Measurements from ENCODE around the gene UBR3.

UBR3 gene

DNA sequence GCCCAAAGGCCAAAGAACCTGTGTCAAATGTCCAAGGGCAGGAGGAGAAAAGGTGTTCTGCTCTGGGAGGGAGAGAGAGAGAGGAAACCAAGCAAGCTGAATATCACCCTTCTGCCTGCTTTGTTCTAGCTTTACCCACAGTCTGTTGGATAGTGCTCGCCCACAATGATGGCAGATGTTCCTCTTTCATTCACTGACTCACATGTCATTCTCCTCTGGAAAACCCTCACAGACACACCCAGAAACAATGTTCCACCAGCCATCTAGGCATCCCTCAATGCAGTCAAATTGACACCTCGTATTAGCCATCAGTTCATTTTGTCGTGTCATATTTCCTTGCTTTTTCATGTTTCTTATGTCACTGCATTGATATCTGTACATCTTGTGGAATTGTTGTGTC lies 150.3 kb downstream of the UBR3 start:
- no peak for TF ChIP-seq CTCF (IDR thresholded peaks at IDR 0.05)
- Histone ChIP-seq H3K4me1 (ENCODE audit: control insufficient read depth in 1 of 2, insufficient read depth in 1 of 2, low read depth in 1 of 2, low read length in 1 of 2) (peaks cover 0 to 19% of the 10 kb centered on the region in 2 experiments), H3K27me3 (no peaks in the 10 kb centered on the region), H3K36me3 (no peaks in the 10 kb centered on the region), H3K9me3 (peaks cover 8% of the 10 kb centered on the region), H3K27ac (no peak overlapping the region), H3K4me3 (ENCODE audit: low read depth in 1 of 2, low read length in 1 of 2) (no peak overlapping the region)

- H3K4me1 ChIP-seq (ENCODE audit: control insufficient read depth in 1 of 2, insufficient read depth in 1 of 2, low read depth in 1 of 2, low read length in 1 of 2) = peaks cover 0 to 19% of the 10 kb centered on the region in 2 experiments
- TF ChIP-seq CTCF (IDR thresholded peaks at IDR 0.05) = no peak
These were observed 151.3 kb downstream of the UBR3 start for GRCh38 chr2:169978402-169979017.

GRCh38 chr2:169979025-169979424 lies 151.8 kb downstream of the UBR3 start:
- no peaks in the 10 kb centered on the region for H3K36me3 ChIP-seq
- peaks cover 0 to 19% of the 10 kb centered on the region in 2 experiments for H3K4me1 ChIP-seq (ENCODE audit: control insufficient read depth in 1 of 2, insufficient read depth in 1 of 2, low read depth in 1 of 2, low read length in 1 of 2)
- TF ChIP-seq CTCF (IDR thresholded peaks at IDR 0.05) = no peak

More at GRCh38 chr2:169978402-169979017, 151.3 kb downstream of the UBR3 start:
- H3K36me3 ChIP-seq = no peaks in the 10 kb centered on the region
- no peak overlapping the region for H3K27ac ChIP-seq
- peaks cover 8% of the 10 kb centered on the region for H3K9me3 ChIP-seq
- no peak overlapping the region for H3K4me3 ChIP-seq (ENCODE audit: low read depth in 1 of 2, low read length in 1 of 2)
- no peaks in the 10 kb centered on the region for H3K27me3 ChIP-seq

DNA sequence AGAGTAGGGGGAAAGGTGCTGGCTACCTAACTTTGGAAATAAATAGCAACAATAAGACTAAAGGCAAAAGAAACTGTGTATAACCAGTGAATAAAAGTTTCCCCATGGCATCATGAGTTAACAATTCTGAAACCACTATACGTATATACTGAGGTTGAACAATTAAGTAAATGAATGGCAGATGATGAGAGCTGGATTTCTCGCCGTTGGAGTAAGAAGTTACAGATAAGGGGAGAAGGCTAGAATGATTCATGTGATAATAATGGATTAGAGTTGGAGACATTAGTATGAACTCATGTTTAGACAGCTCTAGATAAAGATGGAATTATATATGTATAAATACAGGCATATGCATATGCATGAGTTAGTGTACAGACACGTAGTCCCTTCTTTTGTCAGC lies 152.7 kb downstream of the UBR3 start:
- H3K9me3 ChIP-seq = peaks cover 8% of the 10 kb centered on the region
- no peak overlapping the region for H3K27ac ChIP-seq
- no peaks in the 10 kb centered on the region for H3K36me3 ChIP-seq
- no peak overlapping the region for H3K4me3 ChIP-seq (ENCODE audit: low read depth in 1 of 2, low read length in 1 of 2)
- no peaks in the 10 kb centered on the region for H3K27me3 ChIP-seq
- peaks cover 0 to 19% of the 10 kb centered on the region in 2 experiments for H3K4me1 ChIP-seq (ENCODE audit: control insufficient read depth in 1 of 2, insufficient read depth in 1 of 2, low read depth in 1 of 2, low read length in 1 of 2)
- TF ChIP-seq CTCF (IDR thresholded peaks at IDR 0.05) = no peak

More at GRCh38 chr2:169979025-169979424, 151.8 kb downstream of the UBR3 start:
- Histone ChIP-seq H3K27me3 (no peaks in the 10 kb centered on the region), H3K27ac (no peak overlapping the region), H3K4me3 (ENCODE audit: low read depth in 1 of 2, low read length in 1 of 2) (no peak overlapping the region), H3K9me3 (peaks cover 8% of the 10 kb centered on the region)

DNA sequence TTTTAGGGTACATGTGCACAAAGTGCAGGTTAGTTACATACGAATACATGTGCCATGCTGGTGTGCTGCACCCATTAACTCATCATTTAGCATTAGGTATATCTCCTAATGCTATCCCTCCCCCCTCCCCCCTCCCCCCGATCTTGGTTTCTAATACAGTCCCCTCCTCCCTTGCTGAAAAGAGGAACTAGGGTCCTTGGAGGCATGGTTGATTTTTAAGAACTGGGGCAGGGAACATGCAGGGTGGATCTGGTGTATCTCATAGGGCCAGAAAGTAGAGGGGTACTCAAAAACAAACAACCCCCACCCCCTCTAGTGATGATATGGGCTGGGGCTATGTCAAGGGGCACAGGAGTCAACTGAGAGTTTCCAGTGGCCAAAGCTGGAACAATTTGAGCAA lies 153.4 kb downstream of the UBR3 start:
- H3K4me1 ChIP-seq (ENCODE audit: control insufficient read depth in 1 of 2, insufficient read depth in 1 of 2, low read depth in 1 of 2, low read length in 1 of 2) = peaks cover 0 to 19% of the 10 kb centered on the region in 2 experiments
- no peaks in the 10 kb centered on the region for H3K27me3 ChIP-seq
- no peak overlapping the region for H3K4me3 ChIP-seq (ENCODE audit: low read depth in 1 of 2, low read length in 1 of 2)
- H3K27ac ChIP-seq = no peak overlapping the region
- H3K9me3 ChIP-seq = peaks cover 8% of the 10 kb centered on the region
- no peak for TF ChIP-seq CTCF (IDR thresholded peaks at IDR 0.05)
- no peaks in the 10 kb centered on the region for H3K36me3 ChIP-seq

Measured in neutrophil (primary cell).